K562 (cell line): ENCODE results near the gene NIN. TPM values are rescaled to one million over a fixed set of nuclear protein-coding genes. Genes with fewer than 3 reads are reported as not detected.
A peak's percentile ranks its signal among the peaks of the same experiment; 100 is the strongest.

Source experiments
- ATAC-seq: fragments of 200-7000 bp; cut with Tn5 transposase; 3 replicates; pipeline ENCODE4 v1.9.1; 2020; ENCODE audit warnings: moderate library complexity
- BruUV-seq: library from RNA; stranded (reverse); fragments of 400-500 nt; replicated peaks from 2 replicates; lab custom pipeline; 2021; lab: Mats Ljungman, UMichigan
- CTCF ChIA-PET: fragments of 300-600 bp; formaldehyde crosslinking; extraction: SDS; loops from one replicate; lab custom pipeline; 2021; ENCODE audit warnings: low intra/inter-chr PET ratio; lab: Yijun Ruan, JAX
- POLR2A ChIA-PET: fragments of 300-600, 350-650 bp; sonication (Branson Sonifier 250); formaldehyde crosslinking; extraction: SDS; loops from one replicate; lab custom pipeline; 2021; ENCODE audit warnings: antibody characterized with exemption, inconsistent platforms; lab: Yijun Ruan, JAX
- DNase-seq, 4 experiments: peaks; one replicate each; pipeline versions ENCODE4 v3.0.0 to v3.0.0-alpha.2; 2011 to 2018; ENCODE audit warnings: low spot score in 3 of 4, mixed read lengths in 3 of 4; ENCODE audit errors: extremely low read depth in 1 of 4
- FAIRE-seq: peaks from 2 replicates; lab custom pipeline; 2011; peaks lifted over from hg19 to GRCh38; lab: Jason Lieb, UNC
- H2AFZ ChIP-seq: 2 replicates; pipeline ENCODE4 v1.6.0; 2011; ENCODE audit warnings: low read depth, low read length, control low read depth, inconsistent platforms
- H3K27ac ChIP-seq: fragments of 200-600 bp; 3 replicates; pipeline ENCODE4 v1.8.0; 2011; ENCODE audit warnings: low read depth, mild to moderate bottlenecking, control low read depth, inconsistent platforms, low read length, moderate library complexity, mixed read lengths; ENCODE audit errors: extremely low read depth
- H3K27me3 ChIP-seq, 2 experiments: fragments of 300-600 bp in 1 of 2; 2 replicates in 1 of 2; 3 replicates in 1 of 2; pipeline versions ENCODE4 v1.6.0 to v1.8.0; 2011; ENCODE audit warnings: inconsistent platforms in 2 of 2, low read length in 2 of 2, mild to moderate bottlenecking in 1 of 2, mixed read lengths in 1 of 2, moderate library complexity in 1 of 2; ENCODE audit not compliant: control insufficient read depth in 2 of 2, insufficient read depth in 2 of 2
- H3K36me3 ChIP-seq: fragments of 300-600 bp; 3 replicates; pipeline ENCODE4 v1.8.0; 2011; ENCODE audit warnings: mild to moderate bottlenecking, low read length, inconsistent platforms; ENCODE audit not compliant: control insufficient read depth, insufficient read depth
- H3K4me1 ChIP-seq, 2 experiments: fragments of 200-600 bp in 1 of 2; replicated peaks in 1 of 2; 2 replicates in 1 of 2; 3 replicates in 1 of 2; pipeline versions ENCODE4 v1.5.1 to v1.8.0; 2011; ENCODE audit warnings: inconsistent platforms in 2 of 2, low read length in 2 of 2, mild to moderate bottlenecking in 1 of 2, mixed read lengths in 1 of 2, moderate library complexity in 1 of 2; ENCODE audit not compliant: control insufficient read depth in 2 of 2, insufficient read depth in 2 of 2
- H3K4me2 ChIP-seq: 2 replicates; pipeline ENCODE4 v1.6.1; 2011; ENCODE audit warnings: low read length, control low read depth, inconsistent platforms, mixed read lengths; ENCODE audit not compliant: insufficient read depth
- H3K4me3 ChIP-seq: fragments of 200-600 bp; sonication (generic), shearing (Covaris generic); 2 replicates; pipeline ENCODE4 v1.5.1; 2016; ENCODE audit warnings: control low read depth, inconsistent platforms
- H3K79me2 ChIP-seq: fragments of 200-600 bp; 3 replicates; pipeline ENCODE4 v1.8.0; 2011; ENCODE audit warnings: low read length, inconsistent platforms; ENCODE audit not compliant: control insufficient read depth, insufficient read depth
- H3K9ac ChIP-seq, 2 experiments: 2 replicates each; pipeline versions ENCODE4 v1.6.0 to v1.6.1; 2011; ENCODE audit warnings: low read depth in 2 of 2, low read length in 2 of 2, control low read depth in 1 of 2, inconsistent platforms in 1 of 2, mild to moderate bottlenecking in 1 of 2, mixed read lengths in 1 of 2; ENCODE audit not compliant: insufficient read depth in 1 of 2
- H3K9me1 ChIP-seq: one replicate; pipeline ENCODE4 v1.6.0; 2011; ENCODE audit warnings: inconsistent platforms, mild to moderate bottlenecking, low read length, moderate library complexity; ENCODE audit not compliant: control insufficient read depth, insufficient read depth
- H3K9me3 ChIP-seq: replicated peaks from 2 replicates; pipeline ENCODE4 v1.5.1; 2011; ENCODE audit warnings: low read depth, low read length, inconsistent platforms; ENCODE audit not compliant: control insufficient read depth, insufficient read depth
- H4K20me1 ChIP-seq: replicated peaks from 2 replicates; pipeline ENCODE4 v1.6.1; 2011; ENCODE audit warnings: low read length, inconsistent platforms, mixed read lengths; ENCODE audit not compliant: control insufficient read depth, insufficient read depth
- ARID1B ChIP-seq: fragments of 450-650 bp; IDR thresholded peaks from 2 replicates; pipeline ENCODE4 v1.6.1; 2016; ENCODE audit warnings: antibody characterized with exemption, mild to moderate bottlenecking, inconsistent platforms
- OTX1 ChIP-seq: fragments of 450-650 bp; formaldehyde crosslinking; IDR thresholded peaks from 2 replicates; pipeline ENCODE4 v1.4.0; 2022; ENCODE audit warnings: mild to moderate bottlenecking
- PHTF2 ChIP-seq: fragments of 250-450 bp; sonication (Bioruptor Pico); IDR thresholded peaks from 2 replicates; pipeline ENCODE4 v1.5.0; 2021; ENCODE audit warnings: mild to moderate bottlenecking
- RAD21 ChIP-seq, 2 experiments: fragments of 250-450 bp in 1 of 2; fragments of 450-650 bp in 1 of 2; sonication (Bioruptor Pico) in 1 of 2; formaldehyde crosslinking in 1 of 2; IDR thresholded peaks in 1 of 2; conservative IDR thresholded peaks in 1 of 2; 2 replicates each; pipeline versions ENCODE4 v1.4.0 to v1.8.0; 2020 to 2022; ENCODE audit warnings: mild to moderate bottlenecking in 2 of 2, moderate library complexity in 1 of 2
- ZBTB17 ChIP-seq: fragments of 450-650 bp; formaldehyde crosslinking; IDR thresholded peaks from 2 replicates; pipeline ENCODE4 v1.4.0; 2020; ENCODE audit warnings: mild to moderate bottlenecking
- ZNF586 ChIP-seq: fragments of 450-650 bp; formaldehyde crosslinking; conservative IDR thresholded peaks from 2 replicates; pipeline ENCODE4 v1.4.0; 2020; ENCODE audit warnings: mild to moderate bottlenecking, moderate library complexity
- WGBS: fragments of 100-300 bp; shearing (Covaris generic); methylation state at CpG from one replicate; pipeline ENCODE4 v1.1.6; 2016; ENCODE audit warnings: low coverage, mixed read lengths; ENCODE audit not compliant: insufficient coverage; ENCODE audit errors: missing lambda C conversion rate; 5-methylcytosine and 5-hydroxymethylcytosine counted together
- in situ Hi-C: fragments of 300-500 bp; cut with MboI; formaldehyde crosslinking; loops from 4 replicates; pipeline ENCODE4 v1.15.0; 2018; ENCODE audit warnings: inconsistent platforms, mixed read lengths
- intact Hi-C: fragments of 100-400 bp; cut with micrococcal nuclease; formaldehyde crosslinking; loops from 2 replicates; pipeline ENCODE4 v1.14.2; 2022
- polyA plus RNA-seq, 8 experiments: library from polyadenylated mRNA; depleted of rRNA in 4 of 8; stranded (reverse) in 5 of 8; unstranded in 3 of 8; fragments of >200 nt; fragmentation: Nextera tagmentation in 2 of 8; fragmentation: Illumina TruSeq in 1 of 8; extraction: Ambion mirVana in 2 of 8; extraction: Trizol in 1 of 8; gene quantifications; 2 replicates each; pipeline versions ENCODE4 v1.2.1 to v1.2.3, GENCODE V29; 2011 to 2014; ENCODE audit warnings: inconsistent platforms in 1 of 8, missing spikeins in 1 of 8
- total RNA-seq, 7 experiments: library from RNA; depleted of rRNA in 6 of 7; stranded (reverse); fragments of >200 nt in 6 of 7; fragmentation: Illumina TruSeq in 2 of 7; extraction: Trizol in 2 of 7; gene quantifications; 2 replicates each; pipeline versions ENCODE4 v1.2.1 to v1.2.3, GENCODE V29; 2011 to 2021; ENCODE audit warnings: low replicate concordance in 1 of 7
- TF ChIP-seq, protein P1 (sequence below): fragments of 250-450 bp; sonication (Bioruptor Pico); IDR thresholded peaks from 2 replicates; pipeline ENCODE4 v1.8.0; 2021; ENCODE audit warnings: moderate library complexity, mild to moderate bottlenecking, inconsistent platforms
- TF ChIP-seq, protein P2 (sequence below): fragments of 450-650 bp; formaldehyde crosslinking; IDR thresholded peaks from 2 replicates; pipeline ENCODE4 v1.4.0; 2020; ENCODE audit warnings: mild to moderate bottlenecking, moderate library complexity

The NIN gene
- total and polyA plus RNA-seq, 9 of the 15 experiments (the other 6 are each of a cell fraction or from before 2014, with no cell fraction given), result 0.84 to 8.4 (median 5.0) TPM

- H3K27ac ChIP-seq, result no peak overlapping the region
- no TSS peak for BruUV-seq
- intact Hi-C loops, result no loop called here
Measured at GRCh38 chr14:50688875-50689274, 142.1 kb downstream of the NIN start.

GRCh38 chr14:50679674-50680073 is 151.3 kb downstream of the NIN start:
- no peak overlapping the region for H3K27ac ChIP-seq

More at GRCh38 chr14:50688875-50689274, 142.1 kb downstream of the NIN start:
- H3K9me1 ChIP-seq, result no peaks in the 10 kb centered on the region
- no peak for DNase-seq
- ChIA-PET POLR2A (interaction anchor here (0.7 kb wide), 1 partner anchor 26 kb away, joined by 3 read pairs; no protein-coding TSS in a partner anchor), CTCF (no interaction called here)
- no peaks in the 10 kb centered on the region for H3K4me1 ChIP-seq
- no peaks in the 10 kb centered on the region for H3K27me3 ChIP-seq
- 10% methylated on average over 1 of the region's 1 CpG for WGBS
- in situ Hi-C loops, result no loop called here
- no peak overlapping the region for H3K4me2 ChIP-seq
- TF ChIP-seq, protein P1, sequence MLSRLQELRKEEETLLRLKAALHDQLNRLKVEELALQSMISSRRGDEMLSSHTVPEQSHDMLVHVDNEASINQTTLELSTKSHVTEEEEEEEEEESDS (CRISPR knock-in tag), result no peak
- peak in 1 of 2 experiments; percentile 27; a peak in 1 of 4 replicates for TF ChIP-seq RAD21 (CRISPR knock-in tag; conservative IDR thresholded peaks at IDR 0.05 in 1 of 2, IDR thresholded peaks at IDR 0.05 in 1 of 2)
- TF ChIP-seq ZNF586 (CRISPR knock-in tag), result no peak
- H3K79me2 ChIP-seq, result no peaks in the 10 kb centered on the region
- FAIRE-seq, result no peak
- no peaks in the 10 kb centered on the region for H4K20me1 ChIP-seq
- no peak for ATAC-seq
- H3K9me3 ChIP-seq, result no peaks in the 10 kb centered on the region
- no peak overlapping the region for H3K4me3 ChIP-seq
- H3K36me3 ChIP-seq, result no peaks in the 10 kb centered on the region
- H2AFZ ChIP-seq, result no peak overlapping the region
- H3K9ac ChIP-seq, result no peak overlapping the region

More at GRCh38 chr14:50679674-50680073, 151.3 kb downstream of the NIN start:
- DNase-seq, result no peak
- no peaks in the 10 kb centered on the region for H3K27me3 ChIP-seq
- POLR2A ChIA-PET, result no interaction called here
- in situ Hi-C loops, result no loop called here
- no peak overlapping the region for H3K4me2 ChIP-seq
- H3K9me1 ChIP-seq, result no peaks in the 10 kb centered on the region
- BruUV-seq, result no TSS peak
- FAIRE-seq, result no peak
- H3K4me1 ChIP-seq, result no peaks in the 10 kb centered on the region; a peak in 1 of 5 replicates
- CTCF ChIA-PET, result no interaction called here
- H2AFZ ChIP-seq, result no peak overlapping the region
- no peaks in the 10 kb centered on the region for H3K79me2 ChIP-seq
- no peak for ATAC-seq
- H4K20me1 ChIP-seq, result no peaks in the 10 kb centered on the region
- TF ChIP-seq PHTF2, result no peak
- TF ChIP-seq ZBTB17 (CRISPR knock-in tag), result no peak
- TF ChIP-seq OTX1 (CRISPR knock-in tag), result no peak
- no peak for TF ChIP-seq ARID1B
- TF ChIP-seq, protein P2, sequence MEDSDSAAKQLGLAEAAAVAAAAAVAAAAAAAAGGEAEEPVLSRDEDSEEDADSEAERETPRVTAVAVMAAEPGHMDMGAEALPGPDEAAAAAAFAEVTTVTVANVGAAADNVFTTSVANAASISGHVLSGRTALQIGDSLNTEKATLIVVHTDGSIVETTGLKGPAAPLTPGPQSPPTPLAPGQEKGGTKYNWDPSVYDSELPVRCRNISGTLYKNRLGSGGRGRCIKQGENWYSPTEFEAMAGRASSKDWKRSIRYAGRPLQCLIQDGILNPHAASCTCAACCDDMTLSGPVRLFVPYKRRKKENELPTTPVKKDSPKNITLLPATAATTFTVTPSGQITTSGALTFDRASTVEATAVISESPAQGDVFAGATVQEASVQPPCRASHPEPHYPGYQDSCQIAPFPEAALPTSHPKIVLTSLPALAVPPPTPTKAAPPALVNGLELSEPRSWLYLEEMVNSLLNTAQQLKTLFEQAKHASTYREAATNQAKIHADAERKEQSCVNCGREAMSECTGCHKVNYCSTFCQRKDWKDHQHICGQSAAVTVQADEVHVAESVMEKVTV (CRISPR knock-in tag), result no peak
- no peaks in the 10 kb centered on the region for H3K36me3 ChIP-seq
- intact Hi-C loops, result no loop called here
- H3K9ac ChIP-seq, result no peak overlapping the region
- no peaks in the 10 kb centered on the region for H3K9me3 ChIP-seq
- H3K4me3 ChIP-seq, result no peak overlapping the region
